ENCODE results near the gene CCDC197.

DNA sequence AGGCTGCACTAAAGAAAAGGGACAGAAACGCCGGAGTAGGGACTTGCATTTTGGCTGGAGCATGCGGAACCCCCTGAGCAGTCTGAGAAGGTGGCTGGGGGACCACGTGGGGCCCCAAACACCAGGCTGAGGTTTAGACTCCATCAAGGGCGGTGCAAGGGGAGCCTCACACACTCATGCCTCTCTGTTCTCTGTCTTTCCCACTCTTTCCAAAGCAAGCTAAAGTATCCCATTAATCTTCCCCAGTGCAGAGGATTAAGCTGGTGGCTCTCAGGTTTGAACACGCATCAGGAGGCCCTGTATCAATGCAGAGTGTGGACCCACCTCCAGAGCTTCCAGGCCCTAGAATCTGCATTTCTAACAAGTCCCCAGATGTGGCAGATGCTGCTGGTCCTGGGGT is 13.5 kb downstream of the CCDC197 start:
- TF ChIP-seq, protein P1, sequence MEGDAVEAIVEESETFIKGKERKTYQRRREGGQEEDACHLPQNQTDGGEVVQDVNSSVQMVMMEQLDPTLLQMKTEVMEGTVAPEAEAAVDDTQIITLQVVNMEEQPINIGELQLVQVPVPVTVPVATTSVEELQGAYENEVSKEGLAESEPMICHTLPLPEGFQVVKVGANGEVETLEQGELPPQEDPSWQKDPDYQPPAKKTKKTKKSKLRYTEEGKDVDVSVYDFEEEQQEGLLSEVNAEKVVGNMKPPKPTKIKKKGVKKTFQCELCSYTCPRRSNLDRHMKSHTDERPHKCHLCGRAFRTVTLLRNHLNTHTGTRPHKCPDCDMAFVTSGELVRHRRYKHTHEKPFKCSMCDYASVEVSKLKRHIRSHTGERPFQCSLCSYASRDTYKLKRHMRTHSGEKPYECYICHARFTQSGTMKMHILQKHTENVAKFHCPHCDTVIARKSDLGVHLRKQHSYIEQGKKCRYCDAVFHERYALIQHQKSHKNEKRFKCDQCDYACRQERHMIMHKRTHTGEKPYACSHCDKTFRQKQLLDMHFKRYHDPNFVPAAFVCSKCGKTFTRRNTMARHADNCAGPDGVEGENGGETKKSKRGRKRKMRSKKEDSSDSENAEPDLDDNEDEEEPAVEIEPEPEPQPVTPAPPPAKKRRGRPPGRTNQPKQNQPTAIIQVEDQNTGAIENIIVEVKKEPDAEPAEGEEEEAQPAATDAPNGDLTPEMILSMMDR (IDR thresholded peaks at IDR 0.05; ENCODE audit: insufficient read depth, low read length, poor library complexity, severe bottlenecking), result no peak
- TF ChIP-seq EZH2phosphoT487 (conservative IDR thresholded peaks at IDR 0.05; ENCODE audit: low read length), result no peak

All from SU-DHL-6 (cell line).